NCI-H526 (cell line): ENCODE results near the gene GOLGA8B.
"Not testable (repeated sequence)": the region's sequence is repeated elsewhere in the genome, so short reads cannot be mapped to it uniquely, and the experiment has no call there.

Experiments used
- DNase-seq, 2 experiments: peaks; one replicate each; lab custom pipeline; 2025; lab: John Stamatoyannopoulos, UW

GOLGA8B gene

DNA sequence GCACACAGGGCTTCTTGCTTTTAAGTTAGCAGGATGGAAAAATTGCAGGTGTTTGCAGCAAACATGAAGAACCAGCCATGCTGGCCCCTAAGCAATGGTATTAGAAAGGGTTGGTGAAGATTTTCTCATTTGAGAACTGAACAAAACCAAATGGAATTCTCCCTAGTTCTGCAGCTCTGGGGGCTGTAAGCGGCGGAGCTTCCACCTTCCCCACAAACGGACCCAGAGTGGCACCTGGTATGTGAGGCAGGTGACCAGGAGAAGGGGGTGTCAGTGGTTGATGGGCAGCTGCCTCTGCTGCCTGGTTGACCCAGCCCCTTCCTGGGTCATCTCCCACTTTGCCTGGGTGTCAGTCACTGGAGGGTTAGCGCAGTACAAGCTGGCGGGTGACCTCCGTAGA lies 22.6 kb downstream of the GOLGA8B start:
- not testable (repeated sequence) for DNase-seq

GRCh38 chr15:34559764-34560163 lies 23.7 kb downstream of the GOLGA8B start:
- DNase-seq, result not testable (repeated sequence)

DNA sequence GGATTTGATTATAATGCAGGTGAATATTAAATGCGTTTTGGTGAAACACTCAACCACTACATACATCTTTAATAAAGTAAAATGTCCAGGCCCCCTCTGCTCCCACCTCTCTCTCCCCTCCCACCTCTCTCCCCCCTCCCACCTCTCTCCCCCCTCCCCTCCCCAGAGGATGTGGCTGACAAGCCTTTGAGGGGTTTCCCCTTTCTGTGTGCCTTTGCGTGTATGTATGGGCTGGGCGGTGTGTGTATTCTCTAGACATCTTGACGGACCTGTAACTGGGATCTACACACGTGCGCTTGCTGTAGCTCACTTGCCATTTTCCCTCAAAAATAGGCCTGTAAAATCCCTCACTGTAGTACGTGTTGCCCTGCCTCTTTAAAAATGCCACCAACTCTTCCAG lies 28.3 kb downstream of the GOLGA8B start:
- DNase-seq, result not testable (repeated sequence)

DNA sequence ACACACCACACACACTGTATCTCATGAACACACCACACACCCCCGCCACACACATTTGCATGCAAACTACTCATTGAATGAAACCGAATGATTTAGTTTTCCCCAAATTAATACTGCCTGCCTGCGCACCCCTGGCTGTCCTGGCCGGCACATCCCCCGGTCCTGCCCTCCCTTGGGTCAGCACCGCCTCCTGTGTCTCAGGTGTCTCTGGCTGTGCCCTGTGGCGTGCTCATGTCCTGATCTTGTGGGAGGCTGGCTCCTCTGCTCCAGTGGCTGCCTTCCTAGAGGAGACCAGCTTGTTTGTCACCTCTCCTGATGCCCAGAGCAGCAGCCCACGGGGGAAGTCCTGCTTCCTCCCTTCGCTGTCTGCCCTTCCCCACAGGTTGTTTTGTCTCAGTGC lies 28.7 kb downstream of the GOLGA8B start:
- DNase-seq, result not testable (repeated sequence)

- DNase-seq, result not testable (repeated sequence)
Observed at GRCh38 chr15:34554126-34554525, 29.3 kb downstream of the GOLGA8B start.

DNA sequence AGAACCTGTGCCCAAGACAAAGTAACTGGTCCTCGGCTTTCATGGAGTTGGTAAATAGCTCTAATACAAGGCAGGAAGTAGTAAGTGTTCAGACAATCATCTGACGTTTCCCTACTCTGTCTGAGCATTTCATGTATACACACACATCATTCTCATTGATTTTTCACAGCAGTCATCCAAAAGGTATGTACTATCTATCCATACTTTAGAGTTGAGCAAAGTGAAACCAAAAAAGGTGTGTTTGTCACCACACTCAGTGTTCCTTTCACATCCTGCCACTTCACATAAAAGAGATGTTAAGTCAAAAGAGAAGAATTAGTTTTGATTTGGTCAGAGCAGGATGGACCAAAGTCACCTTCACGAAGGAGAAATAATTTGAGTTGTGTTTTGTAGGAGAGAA lies 33.3 kb downstream of the GOLGA8B start:
- DNase-seq, result not testable (repeated sequence)

- not testable (repeated sequence) for DNase-seq
Observed at GRCh38 chr15:34549381-34549809, 34.1 kb downstream of the GOLGA8B start.

- not testable (repeated sequence) for DNase-seq
Observed at GRCh38 chr15:34543860-34544649, 39.4 kb downstream of the GOLGA8B start.

- not testable (repeated sequence) for DNase-seq
Observed at GRCh38 chr15:34535857-34536256, 47.6 kb downstream of the GOLGA8B start.
